ENCODE data around the gene RASGRP2.

Gene RASGRP2

DNA sequence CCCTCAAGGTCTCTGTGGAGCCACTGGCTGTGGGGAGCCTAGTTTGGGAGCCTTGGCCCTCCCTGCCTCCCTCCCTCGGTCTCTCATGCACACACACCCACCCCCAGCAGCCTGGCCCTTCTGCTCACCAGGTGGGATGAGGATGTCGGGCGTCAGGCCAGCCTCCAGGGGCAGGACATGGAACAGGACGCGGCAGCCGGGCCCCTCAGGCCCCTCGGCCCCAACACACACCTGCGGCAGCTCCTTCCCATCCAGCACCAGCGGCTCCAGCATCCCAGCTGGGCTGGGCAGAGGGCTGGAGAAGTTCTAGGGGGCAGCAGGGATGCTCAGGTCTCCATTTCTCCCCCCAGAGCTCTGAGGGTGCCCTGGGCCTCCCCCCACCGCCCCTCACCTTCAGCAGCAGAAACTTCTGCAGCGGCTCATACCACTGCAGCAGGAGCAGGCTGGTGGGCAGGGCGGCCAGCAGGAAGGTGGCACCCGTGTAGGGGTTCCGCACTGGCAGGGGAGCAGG lies 47.9 kb upstream of the RASGRP2 start:
- TF ChIP-seq ARNTL (CRISPR knock-in tag; IDR thresholded peaks at IDR 0.05; ENCODE audit: borderline replicate concordance, low read depth), result no peak
- no peak for TF ChIP-seq ZFP30 (CRISPR knock-in tag; IDR thresholded peaks at IDR 0.05)
- TF ChIP-seq ZNF70 (CRISPR knock-in tag; IDR thresholded peaks at IDR 0.05), result no peak
- TF ChIP-seq ZFP3 (CRISPR knock-in tag; IDR thresholded peaks at IDR 0.05), result no peak
- TF ChIP-seq GLIS3 (CRISPR knock-in tag; IDR thresholded peaks at IDR 0.05), result no peak
- TF ChIP-seq TSHZ2 (CRISPR knock-in tag; IDR thresholded peaks at IDR 0.05), result no peak
- TF ChIP-seq POU6F1 (CRISPR knock-in tag; IDR thresholded peaks at IDR 0.05; ENCODE audit: borderline replicate concordance, low read depth), result no peak
- TF ChIP-seq ESRRG (CRISPR knock-in tag; IDR thresholded peaks at IDR 0.05), result no peak
- TF ChIP-seq ISL1 (CRISPR knock-in tag; IDR thresholded peaks at IDR 0.05), result no peak
- no peak for TF ChIP-seq RARB (CRISPR knock-in tag; IDR thresholded peaks at IDR 0.05)
- TF ChIP-seq TCF4 (CRISPR knock-in tag; IDR thresholded peaks at IDR 0.05; ENCODE audit: borderline replicate concordance), result no peak
- no peak for TF ChIP-seq OSR1 (CRISPR knock-in tag; IDR thresholded peaks at IDR 0.05)
- no peak for TF ChIP-seq TOX (CRISPR knock-in tag; IDR thresholded peaks at IDR 0.05; ENCODE audit: borderline replicate concordance)
- no peak for TF ChIP-seq ZC3H10 (CRISPR knock-in tag; IDR thresholded peaks at IDR 0.05)
- ATAC-seq, result no peak

DNA sequence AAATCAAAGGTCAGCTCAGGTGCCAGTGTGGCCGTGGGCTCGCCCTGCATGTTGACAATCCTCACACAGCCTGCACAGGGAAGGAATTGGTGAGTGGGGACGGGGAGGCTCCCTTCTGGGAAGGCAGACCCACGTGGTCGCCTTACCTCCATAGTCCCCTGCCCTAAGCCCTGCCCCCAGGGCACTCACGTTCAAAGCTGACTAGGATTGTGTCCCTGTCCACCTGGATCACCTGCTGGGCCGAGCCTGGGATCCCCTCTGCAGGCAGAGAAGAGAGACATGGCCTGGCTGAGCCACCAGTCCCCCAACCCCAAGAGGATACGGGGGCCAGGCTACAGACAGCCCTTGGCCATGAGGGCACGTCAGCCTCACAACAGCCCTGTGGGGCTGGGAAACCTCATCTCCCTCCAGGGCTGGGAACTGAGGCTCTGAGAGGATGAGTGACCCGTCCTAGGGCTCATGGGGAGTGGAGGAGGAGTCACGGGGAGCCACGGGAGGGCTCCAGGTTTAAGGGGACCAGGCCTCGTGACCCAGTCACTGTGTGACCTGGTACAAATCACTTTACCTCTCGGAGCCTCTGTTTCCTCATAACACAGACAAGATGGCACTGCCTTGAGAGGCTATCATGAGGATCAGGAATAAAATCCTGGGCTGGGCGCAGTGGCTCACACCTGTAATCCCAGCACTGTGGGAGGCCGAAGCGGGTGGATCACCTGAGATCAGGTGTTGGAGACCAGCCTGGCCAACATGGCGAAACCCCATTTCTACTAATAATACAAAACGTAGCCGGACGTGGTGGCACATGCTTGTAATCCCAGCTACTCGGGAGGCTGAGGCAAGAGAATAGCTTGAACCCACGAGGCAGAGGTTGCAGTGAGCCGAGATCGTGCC lies 46.5 kb upstream of the RASGRP2 start:
- TF ChIP-seq TOX (CRISPR knock-in tag; IDR thresholded peaks at IDR 0.05; ENCODE audit: borderline replicate concordance), result no peak
- no peak for TF ChIP-seq POU6F1 (CRISPR knock-in tag; IDR thresholded peaks at IDR 0.05; ENCODE audit: borderline replicate concordance, low read depth)
- TF ChIP-seq GLIS3 (CRISPR knock-in tag; IDR thresholded peaks at IDR 0.05), result no peak
- TF ChIP-seq ARNTL (CRISPR knock-in tag; IDR thresholded peaks at IDR 0.05; ENCODE audit: borderline replicate concordance, low read depth), result no peak
- TF ChIP-seq ZFP30 (CRISPR knock-in tag; IDR thresholded peaks at IDR 0.05), result no peak
- TF ChIP-seq, protein P1, sequence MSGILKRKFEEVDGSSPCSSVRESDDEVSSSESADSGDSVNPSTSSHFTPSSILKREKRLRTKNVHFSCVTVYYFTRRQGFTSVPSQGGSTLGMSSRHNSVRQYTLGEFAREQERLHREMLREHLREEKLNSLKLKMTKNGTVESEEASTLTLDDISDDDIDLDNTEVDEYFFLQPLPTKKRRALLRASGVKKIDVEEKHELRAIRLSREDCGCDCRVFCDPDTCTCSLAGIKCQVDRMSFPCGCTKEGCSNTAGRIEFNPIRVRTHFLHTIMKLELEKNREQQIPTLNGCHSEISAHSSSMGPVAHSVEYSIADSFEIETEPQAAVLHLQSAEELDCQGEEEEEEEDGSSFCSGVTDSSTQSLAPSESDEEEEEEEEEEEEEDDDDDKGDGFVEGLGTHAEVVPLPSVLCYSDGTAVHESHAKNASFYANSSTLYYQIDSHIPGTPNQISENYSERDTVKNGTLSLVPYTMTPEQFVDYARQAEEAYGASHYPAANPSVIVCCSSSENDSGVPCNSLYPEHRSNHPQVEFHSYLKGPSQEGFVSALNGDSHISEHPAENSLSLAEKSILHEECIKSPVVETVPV (CRISPR knock-in tag; IDR thresholded peaks at IDR 0.05), result no peak
- no peak for TF ChIP-seq ZNF8 (CRISPR knock-in tag; IDR thresholded peaks at IDR 0.05)
- no peak for ATAC-seq

- ATAC-seq, result no peak
- TF ChIP-seq ESRRG (CRISPR knock-in tag; IDR thresholded peaks at IDR 0.05) (no peak), TSHZ2 (CRISPR knock-in tag; IDR thresholded peaks at IDR 0.05) (no peak), ZFP3 (CRISPR knock-in tag; IDR thresholded peaks at IDR 0.05) (no peak), ZNF565 (CRISPR knock-in tag; conservative IDR thresholded peaks at IDR 0.05; ENCODE audit: low read depth) (no peak), ZNF8 (CRISPR knock-in tag; IDR thresholded peaks at IDR 0.05) (no peak)
These were observed 45.6 kb upstream of the RASGRP2 start for GRCh38 chr11:64789331-64790204.

Data from SK-N-SH treated with all-trans-retinoic acid at 6 μM for 48 hours (cell line).